Glomerular visceral epithelial cell (primary cell): ENCODE results near the gene EIF4G1.

Source experiments
- DNase-seq: peaks from one replicate; pipeline ENCODE4 v3.0.0-alpha.2; 2016; ENCODE audit errors: extremely low spot score

The EIF4G1 gene

GRCh38 chr3:184384342-184384741 is 69.9 kb downstream of the EIF4G1 start:
- DNase-seq: no peak
